HL-60 (cell line): Measurements from ENCODE around the gene PLCH2.

ENCODE experiments used
- CTCF ChIP-seq: IDR thresholded peaks from one replicate; pipeline ENCODE4 v1.5.1; 2011; ENCODE audit warnings: low read length, control low read depth, inconsistent platforms; ENCODE audit not compliant: insufficient read depth
- GABPA ChIP-seq: IDR thresholded peaks from 2 replicates; pipeline ENCODE4 v1.6.1; 2012; ENCODE audit warnings: low read depth

DNA sequence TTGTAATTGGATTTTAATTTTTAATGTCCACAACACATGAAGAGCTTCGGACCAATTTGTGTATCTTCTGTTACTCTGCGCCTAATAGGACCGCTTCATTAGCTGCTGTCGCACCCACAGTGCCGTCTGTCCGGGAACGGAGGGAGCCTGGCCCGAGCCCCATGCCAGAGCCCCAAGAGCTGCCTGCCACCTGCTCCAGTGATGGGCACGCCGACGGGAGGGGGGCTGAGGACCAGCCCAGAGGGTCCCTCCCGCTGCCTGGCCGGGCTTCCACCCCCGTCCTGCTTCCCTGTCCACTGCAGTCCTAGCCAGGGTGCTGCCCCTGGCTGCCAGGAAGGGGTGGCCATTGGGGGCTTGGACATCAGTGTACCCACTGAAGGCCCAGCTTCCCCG lies 30.3 kb upstream of the PLCH2 start:
- no peak for TF ChIP-seq GABPA
- no peak for TF ChIP-seq CTCF
